Measurements from ENCODE around the gene OLFML2A. TPM values are rescaled to one million over a fixed set of nuclear protein-coding genes. Genes with fewer than 3 reads are reported as not detected.

The OLFML2A gene
- total RNA-seq, 1 experiment from 2014 or later, result 9.3 TPM

GRCh38 chr9:124778575-124779367 is 1.8 kb downstream of the OLFML2A start:
- DNase-seq (ENCODE audit: low read depth), result no peak

- peak; percentile 91 for DNase-seq (ENCODE audit: low read depth)
Measured at GRCh38 chr9:124779368-124780059, 2.6 kb downstream of the OLFML2A start.

- no peak for DNase-seq (ENCODE audit: low read depth)
Measured at GRCh38 chr9:124780060-124780756, 3.3 kb downstream of the OLFML2A start.

GRCh38 chr9:124780757-124781151 is 3.8 kb downstream of the OLFML2A start:
- no peak for DNase-seq (ENCODE audit: low read depth)

GRCh38 chr9:124781967-124782660 is 5.2 kb downstream of the OLFML2A start:
- no peak for DNase-seq (ENCODE audit: low read depth)

- DNase-seq (ENCODE audit: low read depth), result no peak
Measured at GRCh38 chr9:124782661-124783574, 6.0 kb downstream of the OLFML2A start.

- DNase-seq (ENCODE audit: low read depth), result no peak
Measured at GRCh38 chr9:124783830-124784229, 6.9 kb downstream of the OLFML2A start.

- peak; percentile 40 for DNase-seq (ENCODE audit: low read depth)
Measured at GRCh38 chr9:124784509-124784908, 7.6 kb downstream of the OLFML2A start.

GRCh38 chr9:124786881-124787573 is 10.1 kb downstream of the OLFML2A start:
- no peak for DNase-seq (ENCODE audit: low read depth)

- DNase-seq (ENCODE audit: low read depth), result no peak
Measured at GRCh38 chr9:124788542-124789217, 11.7 kb downstream of the OLFML2A start.

GRCh38 chr9:124789531-124789930 is 12.6 kb downstream of the OLFML2A start:
- no peak for DNase-seq (ENCODE audit: low read depth)

GRCh38 chr9:124790301-124790700 is 13.4 kb downstream of the OLFML2A start:
- no peak for DNase-seq (ENCODE audit: low read depth)

- DNase-seq (ENCODE audit: low read depth), result no peak
Measured at GRCh38 chr9:124790801-124791505, 14.0 kb downstream of the OLFML2A start.

GRCh38 chr9:124792257-124793014 is 15.5 kb downstream of the OLFML2A start:
- DNase-seq (ENCODE audit: low read depth), result no peak

- DNase-seq (ENCODE audit: low read depth), result no peak
Measured at GRCh38 chr9:124793015-124793541, 16.1 kb downstream of the OLFML2A start.

- DNase-seq (ENCODE audit: low read depth), result peak; percentile 30
Measured at GRCh38 chr9:124794902-124795491, 18.1 kb downstream of the OLFML2A start.

- no peak for DNase-seq (ENCODE audit: low read depth)
Measured at GRCh38 chr9:124795881-124796431, 19.0 kb downstream of the OLFML2A start.

Data from M059J (cell line).